Liver (tissue), 9 donors: ENCODE results near the gene CSNK2A3. TPM values are rescaled to one million over a fixed set of nuclear protein-coding genes. Genes with fewer than 3 reads are reported as not detected.

Experiments used
- DNase-seq: peaks from one replicate; pipeline ENCODE4 v3.0.0-alpha.2; 2017; ENCODE audit warnings: low spot score
- H3K27ac ChIP-seq, 2 donors: one replicate each; pipeline ENCODE4 v1.7.0; 2013; ENCODE audit warnings: inconsistent platforms in 2 of 2, low read length in 2 of 2, control low read depth in 1 of 2, low read depth in 1 of 2, mild to moderate bottlenecking in 1 of 2
- H3K27me3 ChIP-seq, 4 donors: one replicate each; pipeline versions ENCODE4 v1.6.1 to v1.7.0; 2013; ENCODE audit warnings: low read length in 3 of 4, inconsistent platforms in 1 of 4, mild to moderate bottlenecking in 1 of 4, moderate library complexity in 1 of 4; ENCODE audit not compliant: control insufficient read depth in 4 of 4, insufficient read depth in 4 of 4
- H3K36me3 ChIP-seq, 4 donors: one replicate each; pipeline versions ENCODE4 v1.6.1 to v1.7.0; 2013; ENCODE audit warnings: low read length in 3 of 4, mild to moderate bottlenecking in 3 of 4, low read depth in 1 of 4, moderate library complexity in 1 of 4; ENCODE audit not compliant: control insufficient read depth in 4 of 4, insufficient read depth in 3 of 4
- H3K4me1 ChIP-seq, 4 donors: one replicate each; pipeline versions ENCODE4 v1.6.1 to v1.7.0; 2013; ENCODE audit warnings: low read length in 3 of 4, mild to moderate bottlenecking in 3 of 4, moderate library complexity in 1 of 4; ENCODE audit not compliant: control insufficient read depth in 4 of 4, insufficient read depth in 4 of 4
- H3K4me3 ChIP-seq, 3 donors: one replicate each; pipeline versions ENCODE4 v1.6.1 to v1.7.0; 2013; ENCODE audit warnings: low read length in 3 of 3, control low read depth in 1 of 3, low read depth in 1 of 3, mild to moderate bottlenecking in 1 of 3
- H3K9ac ChIP-seq, 2 donors: one replicate each; pipeline ENCODE4 v1.7.0; 2013; ENCODE audit warnings: low read length in 2 of 2, mild to moderate bottlenecking in 2 of 2, moderate library complexity in 2 of 2, control low read depth in 1 of 2, low read depth in 1 of 2
- H3K9me3 ChIP-seq, 4 donors: one replicate each; pipeline versions ENCODE4 v1.6.1 to v1.7.0; 2013; ENCODE audit warnings: low read length in 3 of 4; ENCODE audit not compliant: control insufficient read depth in 4 of 4
- ATF3 ChIP-seq: IDR thresholded peaks from 2 replicates; pipeline ENCODE4 v1.6.1; 2016; ENCODE audit warnings: antibody characterized with exemption
- CTCF ChIP-seq: fragments of 150-350 bp; IDR thresholded peaks from 2 replicates; pipeline ENCODE4 v1.5.1; 2017; ENCODE audit warnings: improper control_type of control experiment, low read depth, low read length; ENCODE audit not compliant: missing input control
- EGR1 ChIP-seq, 2 donors: IDR thresholded peaks; 2 replicates each; pipeline ENCODE4 v1.6.1; 2016 to 2018; ENCODE audit warnings: antibody characterized with exemption in 2 of 2, low read depth in 2 of 2
- FOXA2 ChIP-seq: IDR thresholded peaks from 2 replicates; pipeline ENCODE4 v1.6.1; 2016; ENCODE audit warnings: antibody characterized with exemption
- GABPA ChIP-seq, 2 donors: IDR thresholded peaks in 1 of 2; conservative IDR thresholded peaks in 1 of 2; 2 replicates each; pipeline ENCODE4 v1.6.1; 2016; ENCODE audit warnings: antibody characterized with exemption in 2 of 2, mild to moderate bottlenecking in 1 of 2, moderate library complexity in 1 of 2
- HNF4A ChIP-seq, 2 donors: conservative IDR thresholded peaks; 2 replicates each; pipeline ENCODE4 v1.6.1; 2016; ENCODE audit warnings: antibody characterized with exemption in 2 of 2, mild to moderate bottlenecking in 2 of 2
- HNF4G ChIP-seq: IDR thresholded peaks from 2 replicates; pipeline ENCODE4 v1.6.1; 2016; ENCODE audit warnings: antibody characterized with exemption
- JUND ChIP-seq, 2 donors: IDR thresholded peaks; 2 replicates each; pipeline ENCODE4 v1.6.1; 2016; ENCODE audit warnings: antibody characterized with exemption in 2 of 2
- MAX ChIP-seq: IDR thresholded peaks from 2 replicates; pipeline ENCODE4 v1.6.1; 2016; ENCODE audit warnings: antibody characterized with exemption
- NR2F2 ChIP-seq: IDR thresholded peaks from 2 replicates; pipeline ENCODE4 v1.6.1; 2016; ENCODE audit warnings: antibody characterized with exemption
- RAD21 ChIP-seq, 2 donors: IDR thresholded peaks; 2 replicates each; pipeline ENCODE4 v1.6.1; 2016; ENCODE audit warnings: antibody characterized with exemption in 2 of 2, mild to moderate bottlenecking in 2 of 2
- REST ChIP-seq: IDR thresholded peaks from 2 replicates; pipeline ENCODE4 v1.6.1; 2016; ENCODE audit warnings: antibody characterized with exemption, mild to moderate bottlenecking
- SP1 ChIP-seq: IDR thresholded peaks from 2 replicates; pipeline ENCODE4 v1.6.1; 2018; ENCODE audit warnings: antibody characterized with exemption, mild to moderate bottlenecking
- TAF1 ChIP-seq: conservative IDR thresholded peaks from 2 replicates; pipeline ENCODE4 v1.6.1; 2016; ENCODE audit warnings: antibody characterized with exemption, mild to moderate bottlenecking
- YY1 ChIP-seq: IDR thresholded peaks from 2 replicates; pipeline ENCODE4 v1.6.1; 2016; ENCODE audit warnings: antibody characterized with exemption, mild to moderate bottlenecking
- ZBTB33 ChIP-seq: IDR thresholded peaks from 2 replicates; pipeline ENCODE4 v1.6.1; 2016; ENCODE audit warnings: antibody characterized with exemption
- WGBS: extraction: QIAGEN DNeasy Blood & Tissue Kit; methylation state at CpG from one replicate; pipeline ENCODE4 v1.1.7; 2013; 5-methylcytosine and 5-hydroxymethylcytosine counted together
- polyA plus RNA-seq, 2 donors: library from polyadenylated mRNA; stranded (reverse) in 1 of 2; unstranded in 1 of 2; fragments of 200-250 nt in 1 of 2; fragments of >200 nt in 1 of 2; fragmentation: Nextera tagmentation in 1 of 2; extraction: Ambion mirVana in 1 of 2; gene quantifications; one replicate each; pipeline versions ENCODE4 v1.2.1 to v1.2.3, GENCODE V29; 2013 to 2015
- total RNA-seq, 2 donors: library from RNA; depleted of rRNA; stranded (reverse); fragments of >200 nt; gene quantifications; one replicate each; pipeline ENCODE4 v1.2.3, GENCODE V29; 2014
- donor health status: healthy.
- donor health status: healthy.
- donor health status: healthy.
- donor health status: healthy.
- donor health status: healthy.

CSNK2A3 gene
- total and polyA plus RNA-seq, 4 donors = 0.51 to 0.92 (median 0.59) TPM; not detected in 1

- H3K36me3 ChIP-seq = peaks cover 0 to 13% (median 1%) of the 10 kb centered on the region in 4 donors
- H3K27me3 ChIP-seq = no peaks in the 10 kb centered on the region
- H3K27ac ChIP-seq = no peak overlapping the region
- TF ChIP-seq MAX = no peak
- no peak for TF ChIP-seq NR2F2
- no peak for TF ChIP-seq FOXA2
- no peak for TF ChIP-seq SP1
- no peak for TF ChIP-seq YY1
- TF ChIP-seq HNF4G = no peak
- no peak for DNase-seq
- H3K4me3 ChIP-seq = no peak overlapping the region
- no peak overlapping the region for H3K9ac ChIP-seq
- no peaks in the 10 kb centered on the region for H3K9me3 ChIP-seq
- 88% methylated on average over 3 of the region's 3 CpGs for WGBS
- H3K4me1 ChIP-seq = peaks cover 0 to 10% (median 7%) of the 10 kb centered on the region in 4 donors
Observed at GRCh38 chr11:11344045-11344444, 9.0 kb downstream of the CSNK2A3 start.

- Histone ChIP-seq H3K27me3 (no peaks in the 10 kb centered on the region), H3K27ac (no peak overlapping the region), H3K4me3 (no peak overlapping the region), H3K36me3 (peaks cover 0 to 48% (median 11%) of the 10 kb centered on the region in 4 donors), H3K9me3 (no peaks in the 10 kb centered on the region), H3K9ac (no peak overlapping the region), H3K4me1 (no peaks in the 10 kb centered on the region)
- TF ChIP-seq REST (no peak), FOXA2 (no peak), SP1 (no peak), HNF4A (conservative IDR thresholded peaks at IDR 0.05) (no peak), ZBTB33 (no peak), TAF1 (no peak), RAD21 (IDR thresholded peaks at IDR 0.05) (no peak), JUND (IDR thresholded peaks at IDR 0.05) (no peak), CTCF (no peak), ATF3 (no peak), YY1 (no peak), HNF4G (no peak), EGR1 (IDR thresholded peaks at IDR 0.05; ENCODE audit: low read depth in 2 of 2) (no peak), GABPA (IDR thresholded peaks at IDR 0.05 in 1 of 2, conservative IDR thresholded peaks at IDR 0.05 in 1 of 2) (no peak)
- 91% methylated on average over 1 of the region's 1 CpG for WGBS
- no peak for DNase-seq
Observed at GRCh38 chr11:11338304-11338703, 14.7 kb downstream of the CSNK2A3 start.
